ENCODE data around the gene OR2AG2.

The OR2AG2 gene

DNA sequence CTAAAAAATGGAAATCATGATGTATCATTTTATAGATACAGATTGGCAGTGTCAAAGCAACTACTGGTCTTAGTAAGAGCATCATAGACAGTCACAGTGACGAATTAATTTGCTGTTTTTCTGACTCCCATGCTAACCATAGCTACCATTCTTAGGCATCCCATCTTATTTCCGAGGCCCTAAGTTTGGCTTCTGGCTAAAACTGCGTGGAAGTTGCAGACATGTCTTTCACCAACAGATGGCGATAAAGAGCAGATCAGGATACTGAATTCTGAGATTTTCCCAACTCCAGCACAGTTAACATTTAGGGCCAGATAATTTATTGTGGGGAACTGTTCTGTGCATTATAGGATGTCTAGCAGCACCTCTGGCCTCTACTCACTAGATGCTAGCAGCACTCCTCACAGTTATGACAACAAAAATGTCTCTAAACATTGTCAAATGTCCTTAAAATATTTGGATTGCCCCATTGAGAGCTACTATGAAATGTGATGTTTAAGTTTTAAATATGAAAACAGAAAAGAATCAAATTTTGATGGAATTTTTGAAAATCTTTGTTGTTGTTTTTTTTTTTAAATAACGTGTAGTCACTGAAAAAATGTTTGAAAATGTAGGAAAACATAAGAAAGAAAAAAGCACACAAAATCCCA, 16.3 kb downstream of the OR2AG2 start:
- no peaks in the 10 kb centered on the region for H3K9me3 Mint-ChIP-seq
- H3K4me3 Mint-ChIP-seq: no peak overlapping the region
- no peaks in the 10 kb centered on the region for H3K36me3 Mint-ChIP-seq (ENCODE audit: low read depth)
- peaks cover 3% of the 10 kb centered on the region for H3K4me1 Mint-ChIP-seq (ENCODE audit: low read depth)
- H3K27me3 Mint-ChIP-seq (ENCODE audit: low read depth): peaks cover 16% of the 10 kb centered on the region
- H3K27ac Mint-ChIP-seq: no peak overlapping the region

DNA sequence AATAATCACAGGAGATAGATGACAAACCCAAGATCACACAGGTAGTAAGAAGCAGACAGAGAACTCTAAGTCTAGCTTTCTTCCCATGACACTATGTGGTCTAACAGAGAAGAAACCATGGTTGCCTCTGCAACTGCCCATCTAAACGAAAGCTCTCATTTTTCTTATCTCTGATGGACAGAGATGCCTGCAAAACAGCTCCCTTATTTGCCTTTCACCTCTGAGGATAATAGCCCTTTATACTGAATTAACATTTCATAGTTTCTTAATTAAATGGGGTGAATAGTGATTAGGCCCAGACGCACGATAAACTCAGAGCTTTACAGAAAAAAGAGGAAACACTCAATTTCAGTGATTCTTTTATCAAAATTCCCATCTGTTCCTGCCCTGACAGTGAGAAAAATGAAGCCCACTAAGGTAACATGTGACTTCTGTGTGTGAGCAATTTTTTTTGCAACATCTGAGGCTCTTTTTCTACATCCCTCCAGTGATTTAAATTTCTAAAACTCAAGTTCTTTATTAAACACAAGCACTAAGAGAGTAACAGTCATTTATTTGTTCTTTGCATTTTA, 24.6 kb downstream of the OR2AG2 start:
- Mint-ChIP-seq H3K27me3 (ENCODE audit: low read depth) (no peaks in the 10 kb centered on the region), H3K27ac (no peak overlapping the region), H3K9me3 (no peaks in the 10 kb centered on the region), H3K4me3 (no peak overlapping the region), H3K36me3 (ENCODE audit: low read depth) (peaks cover 11% of the 10 kb centered on the region), H3K4me1 (ENCODE audit: low read depth) (peaks cover 20% of the 10 kb centered on the region)

DNA sequence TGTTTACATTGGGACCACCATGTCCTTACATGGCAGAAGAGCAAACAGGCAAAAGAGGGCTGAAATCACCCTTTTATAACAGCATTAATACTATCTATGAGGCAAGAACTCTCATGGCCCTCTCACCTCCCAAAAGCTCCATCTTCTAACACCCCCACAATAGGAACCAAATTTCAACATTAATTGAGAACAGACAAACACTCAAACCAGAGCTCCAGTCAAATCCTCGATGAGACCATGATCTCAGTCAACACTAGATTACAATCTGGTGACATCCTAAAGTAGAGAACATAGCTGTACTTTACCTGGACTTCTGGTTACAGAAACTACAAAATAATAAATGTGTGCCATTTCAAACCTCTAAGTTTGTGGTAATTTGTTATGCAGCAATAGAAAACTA, 25.1 kb downstream of the OR2AG2 start:
- Mint-ChIP-seq H3K4me1 (ENCODE audit: low read depth) (peaks cover 26% of the 10 kb centered on the region), H3K4me3 (no peak overlapping the region), H3K27ac (no peak overlapping the region), H3K9me3 (no peaks in the 10 kb centered on the region), H3K36me3 (ENCODE audit: low read depth) (peaks cover 17% of the 10 kb centered on the region), H3K27me3 (ENCODE audit: low read depth) (no peaks in the 10 kb centered on the region)

DNA sequence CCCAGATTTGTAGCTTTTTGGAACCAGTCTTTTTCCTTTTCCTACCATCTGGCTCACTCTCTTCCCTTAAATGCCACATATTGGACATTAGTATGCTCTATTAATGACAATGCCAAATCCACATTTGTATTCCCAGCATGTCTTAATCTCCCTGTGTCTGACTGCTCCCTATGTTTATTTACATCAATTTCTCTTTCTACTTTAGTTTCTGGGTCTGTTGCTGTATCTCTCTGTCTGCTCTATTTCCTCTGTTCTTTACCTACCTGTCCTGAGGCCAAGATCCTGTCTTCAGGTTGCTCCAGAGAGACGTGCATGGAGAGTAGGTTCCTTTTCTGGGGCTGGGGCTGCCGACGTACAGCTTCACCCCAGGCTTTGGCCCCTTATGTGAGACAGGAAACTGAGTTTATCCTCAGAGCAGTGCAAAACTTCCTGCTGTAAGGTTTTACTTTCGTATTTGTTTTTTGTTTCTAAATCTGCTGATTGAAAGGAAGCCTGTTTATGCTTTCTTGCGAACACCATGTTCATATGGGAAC, 25.6 kb downstream of the OR2AG2 start:
- H3K27ac Mint-ChIP-seq: no peak overlapping the region
- H3K4me1 Mint-ChIP-seq (ENCODE audit: low read depth): peaks cover 27% of the 10 kb centered on the region
- no peaks in the 10 kb centered on the region for H3K27me3 Mint-ChIP-seq (ENCODE audit: low read depth)
- H3K36me3 Mint-ChIP-seq (ENCODE audit: low read depth): peaks cover 18% of the 10 kb centered on the region
- H3K4me3 Mint-ChIP-seq: no peak overlapping the region
- H3K9me3 Mint-ChIP-seq: no peaks in the 10 kb centered on the region

DNA sequence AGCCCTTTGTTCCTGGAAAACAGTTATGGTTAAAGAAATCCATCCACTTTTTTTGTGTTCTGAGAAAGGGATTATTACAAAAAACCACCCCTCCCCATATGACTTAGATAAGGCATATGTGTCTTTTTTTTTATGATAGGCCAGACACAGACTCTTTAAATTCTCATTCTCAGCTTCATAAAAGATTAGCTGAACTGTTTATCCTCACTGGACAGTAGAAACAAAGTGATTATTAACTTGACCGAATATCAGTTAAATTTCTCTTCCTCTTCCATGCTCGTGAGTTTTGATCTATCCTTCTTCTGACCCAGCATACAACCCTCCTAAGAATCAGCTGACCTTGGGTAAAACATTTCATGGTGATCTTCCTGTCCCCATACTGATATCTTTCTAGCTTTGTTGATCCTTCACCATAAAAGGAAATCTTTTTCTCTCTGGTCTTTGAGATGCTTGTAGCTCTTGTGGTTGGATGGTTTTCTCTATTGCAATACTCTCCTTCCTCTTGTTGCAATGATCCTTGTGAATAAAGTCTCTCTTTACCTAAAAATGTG, 26.2 kb downstream of the OR2AG2 start:
- H3K27me3 Mint-ChIP-seq (ENCODE audit: low read depth): no peaks in the 10 kb centered on the region
- no peak overlapping the region for H3K4me3 Mint-ChIP-seq
- H3K4me1 Mint-ChIP-seq (ENCODE audit: low read depth): peaks cover 30% of the 10 kb centered on the region
- no peak overlapping the region for H3K27ac Mint-ChIP-seq
- peaks cover 22% of the 10 kb centered on the region for H3K36me3 Mint-ChIP-seq (ENCODE audit: low read depth)
- no peaks in the 10 kb centered on the region for H3K9me3 Mint-ChIP-seq

DNA sequence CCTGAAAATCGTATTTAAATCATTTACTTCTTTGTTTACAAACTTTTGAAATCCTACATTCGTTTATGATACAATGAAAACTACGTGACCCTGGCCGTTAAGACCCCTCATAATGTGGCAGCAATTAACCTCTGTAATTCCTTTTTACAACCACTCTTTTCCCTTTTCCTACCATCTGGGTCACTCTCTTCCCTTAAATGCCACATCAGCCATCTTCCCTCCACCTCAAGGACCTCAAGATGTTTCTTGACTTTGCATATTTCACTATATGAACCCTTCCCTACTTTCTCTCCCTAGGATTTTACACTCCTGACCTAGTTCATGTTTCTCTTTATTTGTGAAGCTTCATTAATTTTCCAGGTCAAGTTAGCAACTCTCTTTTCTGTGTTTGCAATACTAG, 26.8 kb downstream of the OR2AG2 start:
- H3K36me3 Mint-ChIP-seq (ENCODE audit: low read depth): peaks cover 22% of the 10 kb centered on the region
- no peaks in the 10 kb centered on the region for H3K9me3 Mint-ChIP-seq
- no peaks in the 10 kb centered on the region for H3K27me3 Mint-ChIP-seq (ENCODE audit: low read depth)
- H3K27ac Mint-ChIP-seq: no peak overlapping the region
- H3K4me1 Mint-ChIP-seq (ENCODE audit: low read depth): peaks cover 30% of the 10 kb centered on the region
- no peak overlapping the region for H3K4me3 Mint-ChIP-seq

DNA sequence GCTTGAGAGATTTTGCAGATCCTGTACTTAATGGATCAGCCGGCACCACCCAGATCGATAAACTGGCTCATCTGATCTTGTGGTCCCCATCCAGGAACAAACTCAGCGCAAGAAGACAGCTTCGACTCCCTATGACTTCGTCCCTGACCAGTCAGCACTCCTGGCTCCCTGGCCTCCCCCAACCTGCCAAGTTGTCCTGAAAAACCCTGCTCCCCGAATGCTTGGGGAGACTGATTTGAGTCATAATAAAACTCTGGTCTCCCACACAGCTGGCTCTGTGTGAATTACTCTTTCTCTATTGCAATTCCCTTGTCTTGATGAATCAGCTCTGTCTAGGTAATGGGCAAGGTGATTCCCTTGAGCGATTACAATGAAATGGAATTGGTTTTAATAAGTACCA, 29.5 kb downstream of the OR2AG2 start:
- Mint-ChIP-seq H3K9me3 (no peaks in the 10 kb centered on the region), H3K27ac (peak overlapping the region; percentile 64), H3K27me3 (ENCODE audit: low read depth) (no peaks in the 10 kb centered on the region), H3K36me3 (ENCODE audit: low read depth) (peaks cover 36% of the 10 kb centered on the region), H3K4me3 (no peak overlapping the region), H3K4me1 (ENCODE audit: low read depth) (peaks cover 43% of the 10 kb centered on the region)

DNA sequence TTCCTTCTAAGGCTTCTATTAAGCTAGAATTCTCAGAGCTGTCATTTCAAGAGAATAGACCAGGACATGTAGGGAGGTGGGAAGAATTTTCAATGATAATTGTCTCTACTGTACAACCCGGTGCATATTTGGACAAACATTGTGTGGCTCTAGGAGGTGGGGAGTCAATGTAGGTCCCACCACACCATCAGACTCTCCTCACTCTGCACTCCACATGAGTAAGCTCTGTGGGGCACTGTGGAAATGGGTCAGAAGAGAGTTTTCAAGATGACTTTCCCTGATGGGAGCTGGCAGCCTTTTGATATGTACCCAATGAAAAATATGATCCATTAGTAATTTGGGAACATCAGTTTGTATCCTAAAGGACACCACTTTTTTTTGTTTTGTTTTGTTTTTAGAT, 33.2 kb downstream of the OR2AG2 start:
- Mint-ChIP-seq H3K27me3 (ENCODE audit: low read depth) (no peaks in the 10 kb centered on the region), H3K4me3 (no peak overlapping the region), H3K27ac (peak overlapping the region; percentile 13), H3K36me3 (ENCODE audit: low read depth) (peaks cover 48% of the 10 kb centered on the region), H3K9me3 (no peaks in the 10 kb centered on the region), H3K4me1 (ENCODE audit: low read depth) (peaks cover 72% of the 10 kb centered on the region)

DNA sequence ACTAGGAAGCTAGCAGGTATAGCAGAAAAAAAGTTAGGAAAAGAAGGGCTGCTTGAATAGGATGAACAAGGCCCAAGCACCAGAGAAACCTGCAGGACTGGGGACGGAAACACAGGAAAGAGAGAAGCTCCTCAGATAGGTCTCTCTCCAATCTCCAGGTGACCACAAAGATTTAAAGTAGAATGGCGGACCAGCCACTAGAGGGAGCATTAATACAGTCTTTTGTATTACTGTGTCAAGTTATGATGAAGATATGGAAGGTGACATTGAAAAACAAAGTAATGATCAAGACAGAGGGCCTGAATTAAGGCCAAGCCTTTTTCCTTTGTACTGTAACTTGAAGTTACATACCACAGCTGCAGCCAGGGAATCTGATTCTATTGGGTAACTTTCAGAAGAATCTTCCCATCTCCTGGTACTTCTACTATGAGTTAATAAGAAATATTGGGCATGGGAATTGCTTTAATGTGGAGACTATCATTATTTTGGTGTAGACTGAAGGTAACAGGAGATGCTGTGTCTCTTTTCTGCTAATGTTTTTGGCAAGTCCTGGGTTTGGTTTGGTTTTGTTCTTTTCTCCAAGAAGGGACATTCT, 33.8 kb downstream of the OR2AG2 start:
- peaks cover 51% of the 10 kb centered on the region for H3K36me3 Mint-ChIP-seq (ENCODE audit: low read depth)
- H3K4me3 Mint-ChIP-seq: no peak overlapping the region

DNA sequence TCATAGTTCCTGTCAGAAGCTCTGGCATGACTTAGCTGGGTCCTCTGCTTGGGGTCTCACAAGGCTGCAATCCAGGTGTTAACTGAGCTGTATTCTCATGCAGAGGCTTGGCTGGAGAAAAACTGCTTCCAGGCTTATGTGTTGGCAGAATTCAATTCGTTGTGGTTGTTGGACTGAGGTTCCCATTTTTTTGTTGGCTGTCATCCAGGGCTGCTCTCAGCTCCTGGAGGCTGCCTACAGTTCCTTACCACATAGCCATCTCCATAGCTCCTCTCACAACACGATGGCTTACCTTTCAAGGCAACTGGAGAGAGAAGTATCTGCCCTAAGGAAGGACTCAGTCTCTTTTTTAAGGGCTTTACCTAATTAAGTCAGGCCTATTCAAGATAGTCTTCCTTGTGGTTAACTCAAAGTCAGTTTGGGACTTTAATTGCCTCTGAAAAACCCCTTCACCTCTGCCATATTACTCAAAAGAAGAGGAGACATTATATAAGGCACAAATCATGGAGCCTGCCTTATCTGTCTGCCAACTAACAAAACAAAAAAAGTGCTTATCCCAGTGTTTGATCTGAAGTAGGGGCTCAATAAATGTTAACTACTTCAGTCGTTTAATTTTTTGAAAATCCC, 35.2 kb downstream of the OR2AG2 start:
- Mint-ChIP-seq H3K27me3 (ENCODE audit: low read depth) (no peaks in the 10 kb centered on the region), H3K9me3 (no peaks in the 10 kb centered on the region), H3K27ac (peak overlapping the region; percentile 45), H3K36me3 (ENCODE audit: low read depth) (peaks cover 42% of the 10 kb centered on the region), H3K4me1 (ENCODE audit: low read depth) (peaks cover 60% of the 10 kb centered on the region), H3K4me3 (no peak overlapping the region)

More for the DNA sequence above, 33.8 kb downstream of the OR2AG2 start:
- Mint-ChIP-seq H3K27me3 (ENCODE audit: low read depth) (no peaks in the 10 kb centered on the region), H3K9me3 (no peaks in the 10 kb centered on the region), H3K4me1 (ENCODE audit: low read depth) (peaks cover 72% of the 10 kb centered on the region), H3K27ac (peak overlapping the region; percentile 13)

DNA sequence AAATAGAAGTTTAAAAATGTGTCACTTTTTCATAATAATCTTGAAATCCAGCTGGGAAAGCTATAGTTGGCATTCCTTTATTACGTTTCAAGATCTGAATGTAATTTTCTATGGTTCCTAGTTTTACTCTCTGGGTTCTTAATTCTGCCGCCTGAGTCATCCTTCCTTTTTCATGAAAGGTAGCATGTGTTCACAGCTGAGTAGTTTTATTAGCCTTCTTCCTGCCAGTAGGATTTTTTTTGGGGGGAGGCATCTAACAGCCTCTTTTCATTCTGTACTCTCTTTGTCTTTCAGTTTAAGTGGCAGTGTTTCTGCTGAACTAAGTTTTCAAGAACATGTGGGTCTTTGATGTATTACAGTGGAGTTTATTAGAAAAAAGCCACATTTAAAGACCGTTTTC, 36.5 kb downstream of the OR2AG2 start:
- no peaks in the 10 kb centered on the region for H3K27me3 Mint-ChIP-seq (ENCODE audit: low read depth)
- H3K27ac Mint-ChIP-seq: no peak overlapping the region
- peaks cover 39% of the 10 kb centered on the region for H3K36me3 Mint-ChIP-seq (ENCODE audit: low read depth)
- no peaks in the 10 kb centered on the region for H3K9me3 Mint-ChIP-seq
- peaks cover 56% of the 10 kb centered on the region for H3K4me1 Mint-ChIP-seq (ENCODE audit: low read depth)
- no peak overlapping the region for H3K4me3 Mint-ChIP-seq

DNA sequence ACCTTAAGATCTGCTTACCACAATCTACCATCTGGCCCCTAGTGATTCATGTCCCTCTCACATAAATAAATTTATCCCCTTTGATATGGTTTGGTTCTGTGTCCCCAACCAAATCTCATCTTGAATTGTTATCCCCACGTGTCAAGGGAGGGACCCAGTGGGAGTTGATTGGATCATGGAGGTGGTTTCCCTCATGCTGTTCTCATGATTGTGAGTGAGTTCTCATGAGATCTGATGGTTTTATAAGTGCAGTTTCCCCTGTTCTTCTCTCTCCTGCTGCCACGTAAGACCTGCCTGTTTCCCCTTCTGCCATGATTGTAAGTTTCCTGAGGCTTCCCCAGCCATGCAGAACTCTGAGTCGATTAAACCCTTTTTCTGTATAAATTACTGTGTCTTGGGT, 37.2 kb downstream of the OR2AG2 start:
- Mint-ChIP-seq H3K27me3 (ENCODE audit: low read depth) (no peaks in the 10 kb centered on the region), H3K4me3 (no peak overlapping the region), H3K9me3 (no peaks in the 10 kb centered on the region), H3K4me1 (ENCODE audit: low read depth) (peaks cover 53% of the 10 kb centered on the region), H3K36me3 (ENCODE audit: low read depth) (peaks cover 40% of the 10 kb centered on the region), H3K27ac (peak overlapping the region; percentile 38)

DNA sequence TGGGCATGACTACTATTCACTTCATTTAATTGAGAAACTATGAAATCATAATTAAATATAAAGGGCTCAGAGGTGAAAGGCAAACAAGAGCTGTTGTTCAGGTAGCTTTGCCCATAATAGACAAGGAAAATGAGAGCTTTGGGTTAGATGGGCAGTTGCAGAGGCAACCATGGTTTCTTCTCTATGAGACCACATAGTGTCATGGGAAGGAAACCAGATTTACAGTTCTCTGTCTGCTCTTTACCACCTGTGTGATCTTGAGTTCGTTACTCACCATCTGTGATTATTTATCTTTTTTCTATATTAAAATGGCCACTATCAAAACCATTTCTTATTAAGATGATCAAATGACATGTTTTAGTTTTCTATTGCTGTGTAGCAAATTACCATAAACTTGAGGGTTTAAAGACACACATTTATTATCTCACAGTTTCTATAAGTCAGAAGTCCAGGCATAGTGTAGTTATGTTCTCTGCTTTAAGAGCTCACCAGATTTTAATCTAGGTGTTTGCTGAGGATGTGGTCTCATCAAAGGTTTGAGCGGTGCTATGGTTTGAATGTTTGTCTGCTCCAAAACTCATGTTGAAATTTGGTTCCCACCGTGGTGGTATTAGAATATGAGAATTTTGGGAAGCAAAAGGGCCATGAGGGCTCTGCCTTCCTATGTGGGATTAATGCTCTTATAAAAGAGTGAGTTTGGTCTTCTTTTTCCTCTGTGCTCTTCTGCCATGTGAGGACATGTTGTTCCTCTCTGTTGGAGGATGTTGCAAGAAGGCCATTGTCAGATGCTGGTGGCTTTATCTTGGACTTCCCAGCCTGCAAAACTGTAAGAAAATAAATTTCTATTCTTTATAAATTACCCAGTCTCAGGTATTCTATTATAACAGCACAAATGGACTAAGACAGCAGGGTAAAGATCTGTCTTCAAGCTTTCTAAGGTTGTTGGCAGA, 38.2 kb downstream of the OR2AG2 start:
- no peak overlapping the region for H3K4me3 Mint-ChIP-seq
- H3K27ac Mint-ChIP-seq: peak overlapping the region; percentile 36
- no peaks in the 10 kb centered on the region for H3K27me3 Mint-ChIP-seq (ENCODE audit: low read depth)
- H3K9me3 Mint-ChIP-seq: no peaks in the 10 kb centered on the region
- peaks cover 43% of the 10 kb centered on the region for H3K36me3 Mint-ChIP-seq (ENCODE audit: low read depth)
- H3K4me1 Mint-ChIP-seq (ENCODE audit: low read depth): peaks cover 49% of the 10 kb centered on the region

Data from T-helper 1 cell treated with Interleukin-12 subunit alpha and Interleukin-12 subunit beta and Interleukin-4 antibody, amounts not matched to agents 30 μg/mL and 1 μg/mL, for 36 hours (primary cell).